ENCODE measurements around the gene ENPP7.

- no peak for TF ChIP-seq POLR2A (IDR thresholded peaks at IDR 0.05)
- no peak for TF ChIP-seq CTCF (IDR thresholded peaks at IDR 0.05 in 8 of 11, conservative IDR thresholded peaks at IDR 0.05 in 3 of 11)
Measured at GRCh38 chr17:79742589-79742918, 11.8 kb downstream of the ENPP7 start.

Data from spleen (tissue), 7 donors.